ENCODE measurements around the gene LSMEM2.

The LSMEM2 gene

GRCh38 chr3:50318615-50319014 is 39.7 kb downstream of the LSMEM2 start:
- Histone ChIP-seq H3K27me3 (ENCODE audit: insufficient read depth, low read length) (no peaks in the 10 kb centered on the region), H3K4me1 (ENCODE audit: control insufficient read depth, insufficient read depth, low read length, unreplicated experiment) (peaks cover 33% of the 10 kb centered on the region), H3K27ac (ENCODE audit: low read depth, low read length) (no peak overlapping the region), H3K36me3 (ENCODE audit: insufficient read depth, low read length) (peaks cover 10% of the 10 kb centered on the region; the same call in 1 of the 2 replicates), H2AFZ (ENCODE audit: low read length, unreplicated experiment) (no peak overlapping the region), H3K4me3 (ENCODE audit: low read depth, low read length) (no peak overlapping the region), H3K79me2 (ENCODE audit: control insufficient read depth, insufficient read depth, low read length, unreplicated experiment) (peaks cover 22% of the 10 kb centered on the region)

GRCh38 chr3:50319181-50319893 is 40.5 kb downstream of the LSMEM2 start:
- Histone ChIP-seq H3K4me1 (ENCODE audit: control insufficient read depth, insufficient read depth, low read length, unreplicated experiment) (peaks cover 40% of the 10 kb centered on the region), H3K4me3 (ENCODE audit: low read depth, low read length) (peak overlapping the region; percentile 84; the same call in 1 of the 2 replicates), H3K27ac (ENCODE audit: low read depth, low read length) (no peak overlapping the region), H2AFZ (ENCODE audit: low read length, unreplicated experiment) (no peak overlapping the region), H3K36me3 (ENCODE audit: insufficient read depth, low read length) (peaks cover 10% of the 10 kb centered on the region; the same call in 1 of the 2 replicates), H3K79me2 (ENCODE audit: control insufficient read depth, insufficient read depth, low read length, unreplicated experiment) (peaks cover 22% of the 10 kb centered on the region), H3K27me3 (ENCODE audit: insufficient read depth, low read length) (no peaks in the 10 kb centered on the region)

GRCh38 chr3:50319894-50320625 is 41.2 kb downstream of the LSMEM2 start:
- peaks cover 42% of the 10 kb centered on the region for H3K4me1 ChIP-seq (ENCODE audit: control insufficient read depth, insufficient read depth, low read length, unreplicated experiment)
- H3K27ac ChIP-seq (ENCODE audit: low read depth, low read length) = no peak overlapping the region
- H3K27me3 ChIP-seq (ENCODE audit: insufficient read depth, low read length) = no peaks in the 10 kb centered on the region
- H3K36me3 ChIP-seq (ENCODE audit: insufficient read depth, low read length) = peaks cover 9% of the 10 kb centered on the region; the same call in 1 of the 2 replicates
- peaks cover 22% of the 10 kb centered on the region for H3K79me2 ChIP-seq (ENCODE audit: control insufficient read depth, insufficient read depth, low read length, unreplicated experiment)
- H3K4me3 ChIP-seq (ENCODE audit: low read depth, low read length) = peak overlapping the region; percentile 84
- no peak overlapping the region for H2AFZ ChIP-seq (ENCODE audit: low read length, unreplicated experiment)

GRCh38 chr3:50320853-50321335 is 42.0 kb downstream of the LSMEM2 start:
- Histone ChIP-seq H3K27ac (ENCODE audit: low read depth, low read length) (peak overlapping the region; percentile 88), H3K4me1 (ENCODE audit: control insufficient read depth, insufficient read depth, low read length, unreplicated experiment) (peaks cover 42% of the 10 kb centered on the region), H3K79me2 (ENCODE audit: control insufficient read depth, insufficient read depth, low read length, unreplicated experiment) (peaks cover 22% of the 10 kb centered on the region), H3K27me3 (ENCODE audit: insufficient read depth, low read length) (no peaks in the 10 kb centered on the region), H3K4me3 (ENCODE audit: low read depth, low read length) (peak overlapping the region; percentile 84), H3K36me3 (ENCODE audit: insufficient read depth, low read length) (peaks cover 7% of the 10 kb centered on the region; the same call in 1 of the 2 replicates), H2AFZ (ENCODE audit: low read length, unreplicated experiment) (peak overlapping the region; percentile 89)

- peaks cover 7% of the 10 kb centered on the region; the same call in 1 of the 2 replicates for H3K36me3 ChIP-seq (ENCODE audit: insufficient read depth, low read length)
- no peaks in the 10 kb centered on the region for H3K27me3 ChIP-seq (ENCODE audit: insufficient read depth, low read length)
- peak overlapping the region; percentile 88 for H3K27ac ChIP-seq (ENCODE audit: low read depth, low read length)
- peak overlapping the region; percentile 84 for H3K4me3 ChIP-seq (ENCODE audit: low read depth, low read length)
- H2AFZ ChIP-seq (ENCODE audit: low read length, unreplicated experiment) = peak overlapping the region; percentile 89
- peaks cover 39% of the 10 kb centered on the region for H3K4me1 ChIP-seq (ENCODE audit: control insufficient read depth, insufficient read depth, low read length, unreplicated experiment)
- H3K79me2 ChIP-seq (ENCODE audit: control insufficient read depth, insufficient read depth, low read length, unreplicated experiment) = peaks cover 22% of the 10 kb centered on the region
These were observed 42.6 kb downstream of the LSMEM2 start for GRCh38 chr3:50321336-50322114.

- Histone ChIP-seq H3K4me3 (ENCODE audit: low read depth, low read length) (peak overlapping the region; percentile 84), H3K4me1 (ENCODE audit: control insufficient read depth, insufficient read depth, low read length, unreplicated experiment) (peaks cover 35% of the 10 kb centered on the region), H3K27me3 (ENCODE audit: insufficient read depth, low read length) (no peaks in the 10 kb centered on the region), H3K36me3 (ENCODE audit: insufficient read depth, low read length) (peaks cover 7% of the 10 kb centered on the region; the same call in 1 of the 2 replicates), H2AFZ (ENCODE audit: low read length, unreplicated experiment) (peak overlapping the region; percentile 65), H3K27ac (ENCODE audit: low read depth, low read length) (no peak overlapping the region), H3K79me2 (ENCODE audit: control insufficient read depth, insufficient read depth, low read length, unreplicated experiment) (peaks cover 24% of the 10 kb centered on the region)
These were observed 43.2 kb downstream of the LSMEM2 start for GRCh38 chr3:50322115-50322385.

- H2AFZ ChIP-seq (ENCODE audit: low read length, unreplicated experiment) = peak within 1 kb of the TSS; percentile 65
- peaks cover 29% of the 10 kb centered on the region for H3K79me2 ChIP-seq (ENCODE audit: control insufficient read depth, insufficient read depth, low read length, unreplicated experiment)
- peaks cover 35% of the 10 kb centered on the region for H3K4me1 ChIP-seq (ENCODE audit: control insufficient read depth, insufficient read depth, low read length, unreplicated experiment)
- H3K27ac ChIP-seq (ENCODE audit: low read depth, low read length) = peak within 1 kb of the TSS; percentile 88
- H3K27me3 ChIP-seq (ENCODE audit: insufficient read depth, low read length) = no peaks in the 10 kb centered on the region
- H3K36me3 ChIP-seq (ENCODE audit: insufficient read depth, low read length) = peaks cover 7% of the 10 kb centered on the region; the same call in 1 of the 2 replicates
- peak within 1 kb of the TSS; percentile 84 for H3K4me3 ChIP-seq (ENCODE audit: low read depth, low read length)
These were observed 43.7 kb downstream of the LSMEM2 start, which contains the start of gene HYAL2 for GRCh38 chr3:50322386-50323091. Gene HYAL2 (minus strand): TSS chr3:50322745. CDS start chr3:50320489, 2,256 bp downstream.

GRCh38 chr3:50323092-50323600 is 44.3 kb downstream of the LSMEM2 start:
- H3K79me2 ChIP-seq (ENCODE audit: control insufficient read depth, insufficient read depth, low read length, unreplicated experiment) = peaks cover 33% of the 10 kb centered on the region
- no peak overlapping the region for H2AFZ ChIP-seq (ENCODE audit: low read length, unreplicated experiment)
- H3K4me3 ChIP-seq (ENCODE audit: low read depth, low read length) = no peak overlapping the region
- H3K27me3 ChIP-seq (ENCODE audit: insufficient read depth, low read length) = no peaks in the 10 kb centered on the region
- H3K27ac ChIP-seq (ENCODE audit: low read depth, low read length) = no peak overlapping the region
- H3K36me3 ChIP-seq (ENCODE audit: insufficient read depth, low read length) = peaks cover 7% of the 10 kb centered on the region; the same call in 1 of the 2 replicates
- peaks cover 35% of the 10 kb centered on the region for H3K4me1 ChIP-seq (ENCODE audit: control insufficient read depth, insufficient read depth, low read length, unreplicated experiment)

DNA sequence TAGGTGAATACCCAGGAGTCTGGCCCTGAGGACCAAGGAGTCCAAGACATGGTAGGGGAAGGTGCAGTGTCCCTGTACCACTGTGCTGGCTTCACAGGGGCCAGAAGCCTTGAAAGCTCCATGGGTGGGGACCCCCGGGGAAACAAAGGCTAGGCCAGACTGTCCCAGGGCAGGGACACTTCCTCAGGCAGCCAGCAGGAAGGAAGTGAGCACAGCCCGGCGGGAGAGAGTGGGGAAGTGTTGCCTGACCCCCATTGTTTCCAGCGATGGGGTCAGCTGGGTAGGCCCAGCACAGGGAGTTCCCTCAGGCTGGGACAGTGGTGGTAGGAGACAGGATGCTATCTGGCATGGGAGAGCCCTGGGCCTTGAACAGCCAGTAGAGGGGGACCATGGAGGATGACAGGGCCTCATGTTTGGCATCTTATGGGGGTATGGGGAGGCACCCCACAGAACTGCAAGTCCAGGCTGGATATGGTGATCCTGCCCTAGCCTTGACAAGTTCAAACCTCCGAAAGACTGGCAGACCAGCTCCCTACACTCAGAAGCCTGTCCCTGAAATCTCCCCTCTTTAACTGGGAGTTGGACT is 44.8 kb downstream of the LSMEM2 start:
- H3K36me3 ChIP-seq (ENCODE audit: insufficient read depth, low read length) = peaks cover 7% of the 10 kb centered on the region; the same call in 1 of the 2 replicates
- no peaks in the 10 kb centered on the region for H3K27me3 ChIP-seq (ENCODE audit: insufficient read depth, low read length)
- no peak overlapping the region for H3K27ac ChIP-seq (ENCODE audit: low read depth, low read length)
- no peak overlapping the region for H3K4me3 ChIP-seq (ENCODE audit: low read depth, low read length)
- H3K79me2 ChIP-seq (ENCODE audit: control insufficient read depth, insufficient read depth, low read length, unreplicated experiment) = peaks cover 32% of the 10 kb centered on the region
- H2AFZ ChIP-seq (ENCODE audit: low read length, unreplicated experiment) = no peak overlapping the region
- peaks cover 35% of the 10 kb centered on the region for H3K4me1 ChIP-seq (ENCODE audit: control insufficient read depth, insufficient read depth, low read length, unreplicated experiment)

Data from ACC112 (cell line).